ENCODE results near the gene ACP6. TPM values are rescaled to one million over a fixed set of nuclear protein-coding genes. Genes with fewer than 3 reads are reported as not detected.

ACP6 gene
- total and polyA plus RNA-seq, 2 donors (not counting 3 experiments of a cell fraction or from before 2014, with no cell fraction given): 7.1 to 9.4 TPM

DNA sequence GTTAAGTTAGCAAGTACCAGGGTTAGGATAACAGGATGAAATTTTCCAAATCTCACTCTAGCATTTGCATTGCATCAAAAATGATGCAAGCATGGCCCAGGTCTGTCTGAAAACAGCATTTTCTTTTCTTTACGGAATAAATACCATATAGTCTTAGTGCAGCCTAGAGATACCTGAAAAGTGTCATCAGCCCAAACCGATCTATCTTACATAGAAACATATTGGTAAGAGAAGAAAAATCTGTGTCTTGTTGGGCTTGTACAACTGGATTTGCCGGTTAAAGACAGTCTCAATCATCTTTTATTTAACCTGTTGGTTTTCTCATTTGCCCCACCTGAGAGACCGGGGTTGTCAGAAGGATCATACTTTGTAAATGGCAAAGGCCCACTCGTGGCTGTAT, 15.8 kb downstream of the ACP6 start:
- Histone ChIP-seq H3K9me3 (replicated peaks; ENCODE audit: control insufficient read depth, insufficient read depth, low read length) (no peaks in the 10 kb centered on the region), H3K4me1 (ENCODE audit: control insufficient read depth, extremely low read depth, insufficient read depth, low read length) (no peaks in the 10 kb centered on the region), H3K79me2 (ENCODE audit: control insufficient read depth, insufficient read depth, low read length) (no peaks in the 10 kb centered on the region), H2AFZ (ENCODE audit: low read depth, low read length) (no peak overlapping the region), H3K4me2 (ENCODE audit: insufficient read depth, low read length) (no peak overlapping the region), H3K27ac (ENCODE audit: insufficient read depth, low read depth, low read length) (no peak overlapping the region), H3K36me3 (ENCODE audit: control insufficient read depth in 2 of 2, extremely low read depth in 1 of 2, insufficient read depth in 2 of 2, low read length in 2 of 2) (peaks cover 0 to 11% of the 10 kb centered on the region in 2 experiments), H3K4me3 (replicated peaks in 1 of 3; ENCODE audit: insufficient read depth in 1 of 3, low read depth in 1 of 3, low read length in 3 of 3) (no peak overlapping the region), H4K20me1 (replicated peaks; ENCODE audit: control insufficient read depth, extremely low read depth, insufficient read depth, low read length) (no peaks in the 10 kb centered on the region), H3K9me1 (replicated peaks; ENCODE audit: control insufficient read depth, extremely low read depth, insufficient read depth, low read length) (no peaks in the 10 kb centered on the region), H3K27me3 (ENCODE audit: control insufficient read depth in 2 of 2, insufficient read depth in 2 of 2, low read length in 2 of 2) (no peaks in the 10 kb centered on the region), H3K9ac (replicated peaks; ENCODE audit: extremely low read depth, insufficient read depth, low read length) (no peak overlapping the region)
- ChIA-PET POLR2A (no interaction called here), CTCF (no interaction called here)
- dilution Hi-C loops (cut with MboI; ENCODE audit: extremely low pct_ligation_motif_present, low sequenced_read_pairs): no loop called here
- no TSS peak for BruUV-seq (replicated peaks)
- no peak for FAIRE-seq
- no peak for TF ChIP-seq JUN (IDR thresholded peaks at IDR 0.05; ENCODE audit: borderline replicate concordance, insufficient read depth, insufficient read length, low read depth)
- no peak for TF ChIP-seq MYC (IDR thresholded peaks at IDR 0.05; ENCODE audit: low read depth, low read length)
- TF ChIP-seq, protein P1, sequence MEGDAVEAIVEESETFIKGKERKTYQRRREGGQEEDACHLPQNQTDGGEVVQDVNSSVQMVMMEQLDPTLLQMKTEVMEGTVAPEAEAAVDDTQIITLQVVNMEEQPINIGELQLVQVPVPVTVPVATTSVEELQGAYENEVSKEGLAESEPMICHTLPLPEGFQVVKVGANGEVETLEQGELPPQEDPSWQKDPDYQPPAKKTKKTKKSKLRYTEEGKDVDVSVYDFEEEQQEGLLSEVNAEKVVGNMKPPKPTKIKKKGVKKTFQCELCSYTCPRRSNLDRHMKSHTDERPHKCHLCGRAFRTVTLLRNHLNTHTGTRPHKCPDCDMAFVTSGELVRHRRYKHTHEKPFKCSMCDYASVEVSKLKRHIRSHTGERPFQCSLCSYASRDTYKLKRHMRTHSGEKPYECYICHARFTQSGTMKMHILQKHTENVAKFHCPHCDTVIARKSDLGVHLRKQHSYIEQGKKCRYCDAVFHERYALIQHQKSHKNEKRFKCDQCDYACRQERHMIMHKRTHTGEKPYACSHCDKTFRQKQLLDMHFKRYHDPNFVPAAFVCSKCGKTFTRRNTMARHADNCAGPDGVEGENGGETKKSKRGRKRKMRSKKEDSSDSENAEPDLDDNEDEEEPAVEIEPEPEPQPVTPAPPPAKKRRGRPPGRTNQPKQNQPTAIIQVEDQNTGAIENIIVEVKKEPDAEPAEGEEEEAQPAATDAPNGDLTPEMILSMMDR (IDR thresholded peaks at IDR 0.05; ENCODE audit: extremely low read depth in 1 of 2, insufficient read depth in 1 of 2, low read depth in 1 of 2, low read length in 2 of 2): no peak
- no peak for TF ChIP-seq GATA2 (IDR thresholded peaks at IDR 0.05; ENCODE audit: insufficient read depth, insufficient read length, low read depth, low read length)
- TF ChIP-seq, protein P2, sequence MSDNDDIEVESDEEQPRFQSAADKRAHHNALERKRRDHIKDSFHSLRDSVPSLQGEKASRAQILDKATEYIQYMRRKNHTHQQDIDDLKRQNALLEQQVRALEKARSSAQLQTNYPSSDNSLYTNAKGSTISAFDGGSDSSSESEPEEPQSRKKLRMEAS (IDR thresholded peaks at IDR 0.05; ENCODE audit: insufficient read depth, insufficient read length): no peak
- no peak for TF ChIP-seq POLR2AphosphoS5 (IDR thresholded peaks at IDR 0.05; ENCODE audit: insufficient read depth, low read depth, low read length)
- no peak for TF ChIP-seq FOS (IDR thresholded peaks at IDR 0.05; ENCODE audit: borderline replicate concordance, insufficient read depth, low read length)
- TF ChIP-seq EZH2 (IDR thresholded peaks at IDR 0.05; ENCODE audit: borderline replicate concordance, low read depth, low read length, severe bottlenecking): no peak
- TF ChIP-seq POLR2A (IDR thresholded peaks at IDR 0.05; ENCODE audit: low read depth, low read length): no peak
- intact Hi-C loops (cut with micrococcal nuclease): no loop called here
- DNase-seq (ENCODE audit: low read depth, low spot score): no peak
